HFFc6 (cell line): Measurements from ENCODE around the gene TBC1D30. TPM values are rescaled to one million over a fixed set of nuclear protein-coding genes. Genes with fewer than 3 reads are reported as not detected.
A peak's percentile ranks its signal among the peaks of the same experiment; 100 is the strongest.

ENCODE experiments used
- DNase-seq: peaks from one replicate; pipeline ENCODE4 v3.0.0-alpha.2; 2018
- H3K27ac Mint-ChIP-seq: 2 replicates; pipeline ENCODE4 v1.8.0; 2020; ENCODE audit warnings: mild to moderate bottlenecking, mixed read lengths
- H3K27me3 Mint-ChIP-seq: 2 replicates; pipeline ENCODE4 v1.8.0; 2021; ENCODE audit warnings: mild to moderate bottlenecking, moderate library complexity, mixed read lengths; ENCODE audit not compliant: insufficient read depth
- H3K36me3 Mint-ChIP-seq: 2 replicates; pipeline ENCODE4 v1.8.0; 2021; ENCODE audit warnings: low read depth, mixed read lengths
- H3K4me1 Mint-ChIP-seq: 2 replicates; pipeline ENCODE4 v1.8.0; 2020; ENCODE audit warnings: low read depth, mixed read lengths
- H3K4me3 Mint-ChIP-seq: 2 replicates; pipeline ENCODE4 v1.8.0; 2020; ENCODE audit warnings: mild to moderate bottlenecking, moderate library complexity, mixed read lengths
- H3K9me3 Mint-ChIP-seq: 2 replicates; pipeline ENCODE4 v1.8.0; 2020; ENCODE audit warnings: mild to moderate bottlenecking, mixed read lengths
- total RNA-seq, 6 experiments: library from RNA; stranded (reverse); fragmentation: NEBNext Ultra II Directional; extraction: Animal tissue kit (Norgen Biotek cat#: 25700); gene quantifications; 2 replicates in 1 of 6; 3 replicates in 5 of 6; pipeline ENCODE4 v1.2.3, GENCODE V29; 2021
- TF ChIP-seq, protein P1 (sequence below): fragments of 200-600 bp; sonication (generic); IDR thresholded peaks from 2 replicates; pipeline ENCODE4 v1.5.0; 2021; ENCODE audit warnings: antibody characterized with exemption, mild to moderate bottlenecking

The TBC1D30 gene
- total RNA-seq, 6 experiments from 2014 or later: 0.05 to 0.54 (median 0.23) TPM; not detected in 1

DNA sequence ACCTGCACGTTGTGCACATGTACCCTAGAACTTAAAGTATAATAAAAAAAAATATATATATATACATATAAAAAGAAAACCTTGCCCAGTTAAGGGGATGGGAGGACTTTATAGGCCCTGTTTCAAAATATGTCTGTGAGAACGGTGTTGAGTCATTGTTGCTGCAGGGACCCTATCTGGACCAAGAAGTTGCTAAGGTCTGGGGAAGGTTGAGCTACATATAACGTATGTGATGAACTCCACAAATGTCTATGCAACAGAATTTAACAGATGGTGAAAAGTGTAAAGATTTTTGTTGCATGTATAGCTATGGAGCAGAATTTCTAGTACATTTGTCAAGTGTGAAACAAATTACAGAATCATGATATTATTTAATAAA is 59.7 kb downstream of the TBC1D30 start:
- Mint-ChIP-seq H3K27me3 (peaks cover 17% of the 10 kb centered on the region), H3K9me3 (no peaks in the 10 kb centered on the region), H3K4me3 (no peak overlapping the region), H3K36me3 (no peaks in the 10 kb centered on the region), H3K27ac (no peak overlapping the region), H3K4me1 (peaks cover 5% of the 10 kb centered on the region)
- no peak for DNase-seq
- TF ChIP-seq, protein P1, sequence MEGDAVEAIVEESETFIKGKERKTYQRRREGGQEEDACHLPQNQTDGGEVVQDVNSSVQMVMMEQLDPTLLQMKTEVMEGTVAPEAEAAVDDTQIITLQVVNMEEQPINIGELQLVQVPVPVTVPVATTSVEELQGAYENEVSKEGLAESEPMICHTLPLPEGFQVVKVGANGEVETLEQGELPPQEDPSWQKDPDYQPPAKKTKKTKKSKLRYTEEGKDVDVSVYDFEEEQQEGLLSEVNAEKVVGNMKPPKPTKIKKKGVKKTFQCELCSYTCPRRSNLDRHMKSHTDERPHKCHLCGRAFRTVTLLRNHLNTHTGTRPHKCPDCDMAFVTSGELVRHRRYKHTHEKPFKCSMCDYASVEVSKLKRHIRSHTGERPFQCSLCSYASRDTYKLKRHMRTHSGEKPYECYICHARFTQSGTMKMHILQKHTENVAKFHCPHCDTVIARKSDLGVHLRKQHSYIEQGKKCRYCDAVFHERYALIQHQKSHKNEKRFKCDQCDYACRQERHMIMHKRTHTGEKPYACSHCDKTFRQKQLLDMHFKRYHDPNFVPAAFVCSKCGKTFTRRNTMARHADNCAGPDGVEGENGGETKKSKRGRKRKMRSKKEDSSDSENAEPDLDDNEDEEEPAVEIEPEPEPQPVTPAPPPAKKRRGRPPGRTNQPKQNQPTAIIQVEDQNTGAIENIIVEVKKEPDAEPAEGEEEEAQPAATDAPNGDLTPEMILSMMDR: no peak

DNA sequence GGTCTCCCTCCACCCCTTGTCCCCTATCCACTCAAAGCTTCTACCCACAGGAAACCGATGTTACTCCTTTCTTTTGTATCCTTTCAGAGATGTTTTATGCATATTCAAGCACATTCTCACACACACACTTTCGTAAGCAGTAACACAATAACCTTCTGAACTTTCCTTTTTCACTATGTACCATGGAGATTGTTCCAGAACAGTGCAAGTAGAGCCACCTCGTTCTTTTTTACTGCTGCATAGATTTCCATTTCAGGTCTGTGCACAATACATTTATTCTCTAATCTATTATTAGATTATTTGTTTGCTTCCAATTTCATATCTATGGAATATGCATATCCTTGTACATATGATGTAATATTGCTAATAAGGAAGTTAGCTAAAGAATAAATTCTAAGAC is 60.3 kb downstream of the TBC1D30 start:
- Mint-ChIP-seq H3K4me1 (peaks cover 10% of the 10 kb centered on the region), H3K27me3 (peaks cover 17% of the 10 kb centered on the region), H3K9me3 (no peaks in the 10 kb centered on the region), H3K36me3 (no peaks in the 10 kb centered on the region), H3K4me3 (no peak overlapping the region), H3K27ac (no peak overlapping the region)
- TF ChIP-seq, protein P1: no peak
- no peak for DNase-seq

DNA sequence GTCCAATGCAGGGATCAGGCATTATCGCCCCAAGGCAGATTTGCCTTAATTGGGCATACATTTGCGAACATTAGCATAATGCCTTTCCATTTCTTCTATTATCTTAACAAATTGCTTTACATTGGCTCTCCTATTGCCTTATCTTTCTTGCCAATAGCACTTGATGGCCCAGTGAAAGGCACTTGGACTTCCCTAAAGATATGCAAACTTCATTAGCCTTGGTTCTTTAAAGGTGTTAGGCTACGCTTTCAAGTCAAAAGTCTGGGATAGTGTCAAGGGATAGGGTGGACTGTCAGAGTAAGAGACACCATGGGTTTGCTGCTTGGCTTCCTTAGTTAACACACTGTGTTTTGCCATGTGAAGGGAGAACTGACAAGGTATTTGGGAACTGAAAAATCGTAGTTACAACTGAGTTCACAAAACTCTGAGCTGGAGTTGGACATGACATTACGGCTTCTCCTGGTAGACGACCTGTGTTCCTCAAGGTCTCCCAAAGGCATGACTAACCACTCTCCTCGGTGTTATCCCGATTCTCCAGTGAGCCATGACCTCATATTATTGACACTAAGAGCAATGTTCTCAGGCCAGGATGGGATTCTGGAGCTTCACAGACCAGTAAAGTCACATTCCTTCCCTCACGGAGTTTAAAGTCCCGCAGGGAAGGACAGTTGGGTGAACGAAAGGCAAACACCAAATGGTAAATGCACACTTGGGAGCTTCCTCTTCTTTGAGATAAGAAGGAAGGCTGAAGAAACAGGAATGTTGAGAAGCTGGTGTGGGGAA is 65.2 kb downstream of the TBC1D30 start:
- H3K9me3 Mint-ChIP-seq: no peaks in the 10 kb centered on the region
- DNase-seq: no peak
- no peak overlapping the region for H3K4me3 Mint-ChIP-seq
- H3K27me3 Mint-ChIP-seq: peaks cover 14% of the 10 kb centered on the region
- no peaks in the 10 kb centered on the region for H3K36me3 Mint-ChIP-seq
- H3K27ac Mint-ChIP-seq: no peak overlapping the region
- peaks cover 23% of the 10 kb centered on the region for H3K4me1 Mint-ChIP-seq
- TF ChIP-seq, protein P1: no peak

DNA sequence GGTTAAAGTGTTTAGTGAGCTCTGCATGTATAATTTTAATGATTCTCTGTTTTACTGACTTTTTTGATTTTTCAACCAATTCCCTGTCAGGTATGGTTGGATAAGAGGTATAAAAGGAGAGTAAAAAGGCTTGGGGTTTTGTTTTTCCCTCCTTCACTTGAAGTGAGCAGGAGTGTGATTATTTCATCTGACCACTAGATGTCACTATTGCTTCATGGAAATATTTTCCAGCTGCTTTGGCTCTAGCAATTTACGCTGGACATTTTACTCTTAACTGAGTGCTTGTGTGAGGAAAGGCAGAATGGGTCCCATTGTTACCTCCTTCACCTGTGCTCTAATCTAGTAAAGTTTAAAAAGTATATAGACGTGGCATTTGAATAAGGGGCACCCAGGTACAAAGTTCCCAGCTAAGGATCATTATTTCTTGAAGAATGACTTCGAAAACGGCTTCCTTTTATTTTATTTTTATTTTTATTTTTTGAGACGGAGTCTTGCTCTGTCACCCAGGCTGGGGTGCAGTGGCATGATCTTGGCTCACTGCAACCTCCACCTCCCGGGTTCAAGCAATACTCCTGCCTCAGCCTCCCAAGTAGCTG is 66.5 kb downstream of the TBC1D30 start:
- H3K27me3 Mint-ChIP-seq: peaks cover 14% of the 10 kb centered on the region
- H3K36me3 Mint-ChIP-seq: no peaks in the 10 kb centered on the region
- DNase-seq: peak; percentile 61
- no peak overlapping the region for H3K27ac Mint-ChIP-seq
- no peaks in the 10 kb centered on the region for H3K9me3 Mint-ChIP-seq
- H3K4me3 Mint-ChIP-seq: no peak overlapping the region
- H3K4me1 Mint-ChIP-seq: peaks cover 23% of the 10 kb centered on the region
- TF ChIP-seq, protein P1: peak; percentile 95

DNA sequence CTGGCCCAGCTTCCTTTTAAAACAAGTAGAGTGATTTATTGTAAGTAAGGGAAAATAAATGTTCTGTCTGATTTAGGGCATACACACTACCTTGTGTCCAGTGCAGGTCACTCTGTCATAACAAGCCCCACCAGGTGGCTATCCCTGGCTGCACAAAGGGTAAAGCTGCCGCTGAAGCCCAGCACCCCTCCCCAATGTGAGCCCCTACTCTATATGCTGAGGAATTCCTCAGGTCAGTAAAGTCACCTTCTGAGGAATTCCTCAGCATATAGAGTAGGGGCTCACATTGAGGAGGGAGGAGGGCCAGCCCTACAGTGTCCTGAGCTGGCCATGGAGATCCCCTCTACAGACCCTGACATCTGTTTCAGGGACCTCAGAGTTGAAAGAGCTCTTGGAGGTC is 67.2 kb downstream of the TBC1D30 start:
- Mint-ChIP-seq H3K4me3 (no peak overlapping the region), H3K27ac (no peak overlapping the region), H3K4me1 (peaks cover 23% of the 10 kb centered on the region), H3K9me3 (no peaks in the 10 kb centered on the region), H3K27me3 (peaks cover 14% of the 10 kb centered on the region), H3K36me3 (no peaks in the 10 kb centered on the region)
- TF ChIP-seq, protein P1: no peak
- DNase-seq: no peak
